Gastroesophageal sphincter (tissue), 4 donors: ENCODE measurements around the gene CHST8. TPM values are rescaled to one million over a fixed set of nuclear protein-coding genes. Genes with fewer than 3 reads are reported as not detected.

Experiments used
- ATAC-seq: fragments of 150-250 bp; one replicate; pipeline ENCODE4 v1.9.1; 2016; ENCODE audit warnings: mild to moderate bottlenecking, moderate library complexity
- H3K27ac ChIP-seq, 4 donors: fragments of 200-600 bp; sonication (generic) in 3 of 4; 1 replicate in 3 of 4; 2 replicates in 1 of 4; pipeline ENCODE4 v1.5.1; 2016 to 2019
- H3K27me3 ChIP-seq: fragments of 200-600 bp; sonication (generic); one replicate; pipeline ENCODE4 v1.5.1; 2019
- H3K36me3 ChIP-seq, 2 donors: fragments of 200-600 bp; sonication (generic); one replicate each; pipeline ENCODE4 v1.5.1; 2019; ENCODE audit warnings: control low read depth in 1 of 2
- H3K4me1 ChIP-seq, 3 donors: fragments of 200-600 bp; sonication (generic); 1 replicate in 2 of 3; 2 replicates in 1 of 3; pipeline ENCODE4 v1.5.1; 2016 to 2019; ENCODE audit warnings: control low read depth in 2 of 3
- H3K4me3 ChIP-seq, 2 donors: fragments of 200-600 bp; sonication (generic); one replicate each; pipeline ENCODE4 v1.5.1; 2019; ENCODE audit warnings: mild to moderate bottlenecking in 1 of 2, moderate library complexity in 1 of 2
- H3K9me3 ChIP-seq, 3 donors: fragments of 200-600 bp; sonication (generic); one replicate each; pipeline ENCODE4 v1.5.1; 2017 to 2019; ENCODE audit warnings: control low read depth in 2 of 3
- CTCF ChIP-seq, 4 experiments: fragments of 200-600 bp in 2 of 4; fragments of 450-650 bp in 2 of 4; sonication (generic) in 1 of 4; IDR thresholded peaks; one replicate each; pipeline ENCODE4 v1.5.1; 2017 to 2019; ENCODE audit warnings: antibody characterized with exemption in 4 of 4, mild to moderate bottlenecking in 2 of 4, moderate library complexity in 2 of 4
- EP300 ChIP-seq: sonication (generic); formaldehyde crosslinking; IDR thresholded peaks from one replicate; pipeline ENCODE4 v1.6.1; 2017; ENCODE audit warnings: antibody characterized with exemption, mild to moderate bottlenecking
- POLR2A ChIP-seq, 2 donors: fragments of 450-650 bp; IDR thresholded peaks; one replicate each; pipeline ENCODE4 v1.6.1; 2017; ENCODE audit warnings: antibody characterized with exemption in 2 of 2, mild to moderate bottlenecking in 2 of 2, moderate library complexity in 1 of 2
- POLR2AphosphoS5 ChIP-seq: sonication (generic); formaldehyde crosslinking; IDR thresholded peaks from one replicate; pipeline ENCODE4 v1.6.1; 2017; ENCODE audit warnings: antibody characterized with exemption
- WGBS, 2 donors: methylation state at CpG; one replicate each; pipeline ENCODE4 v1.1.5; 2018; ENCODE audit warnings: low coverage in 1 of 2; 5-methylcytosine and 5-hydroxymethylcytosine counted together
- total RNA-seq, 4 donors: library from RNA; depleted of rRNA; stranded (reverse); fragments of >200 nt; gene quantifications; one replicate each; pipeline ENCODE4 v1.1.0, GENCODE V29; 2016

Gene CHST8
- total RNA-seq, 4 donors from 2014 or later, result 0.16 to 0.66 (median 0.54) TPM; not detected in 1

- Histone ChIP-seq H3K27me3 (peaks cover 87% of the 10 kb centered on the region), H3K4me3 (no peak overlapping the region), H3K27ac (no peak overlapping the region), H3K4me1 (no peaks in the 10 kb centered on the region), H3K9me3 (no peaks in the 10 kb centered on the region), H3K36me3 (no peaks in the 10 kb centered on the region)
- no peak for ATAC-seq
- TF ChIP-seq EP300, result no peak
- TF ChIP-seq POLR2AphosphoS5, result no peak
- TF ChIP-seq CTCF (IDR thresholded peaks at IDR 0.05), result no peak
- no peak for TF ChIP-seq POLR2A (IDR thresholded peaks at IDR 0.05)
- whole genome bisulfite sequencing, 2 donors, result 60 to 70% methylated on average over 3 of the region's 13 CpGs
Measured at GRCh38 chr19:33628921-33629825, 7.4 kb downstream of the CHST8 start.

DNA sequence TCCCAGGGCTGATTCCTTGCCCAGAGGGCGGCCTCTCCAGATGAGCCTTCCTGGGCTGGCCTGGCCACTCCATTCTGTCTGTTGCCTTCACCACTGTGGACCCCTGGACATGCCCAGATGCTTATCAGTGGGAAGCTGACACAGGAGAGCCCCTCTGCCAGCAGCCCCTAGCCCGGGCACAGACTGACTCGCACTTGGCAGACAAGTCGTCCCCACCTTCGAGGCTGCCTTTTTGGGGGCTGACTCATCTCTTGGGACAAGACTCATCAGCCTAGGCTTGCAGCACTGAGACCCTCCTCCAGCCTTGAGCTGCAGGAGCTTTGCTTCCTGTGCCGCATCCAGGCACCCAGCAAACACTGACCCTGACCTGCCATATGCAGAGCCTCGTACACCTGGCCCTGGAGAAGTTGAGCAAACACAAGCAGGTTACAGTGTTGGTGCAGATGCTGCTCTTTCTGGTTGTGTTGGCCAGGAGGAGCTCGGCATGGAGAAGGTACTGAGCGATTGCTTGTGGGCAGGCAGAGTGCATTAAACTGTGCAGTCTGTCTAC, 8.1 kb downstream of the CHST8 start:
- Histone ChIP-seq H3K9me3 (no peaks in the 10 kb centered on the region), H3K27me3 (peaks cover 87% of the 10 kb centered on the region), H3K27ac (no peak overlapping the region), H3K36me3 (no peaks in the 10 kb centered on the region), H3K4me3 (no peak overlapping the region), H3K4me1 (no peaks in the 10 kb centered on the region)
- 92% methylated on average over 4 of the region's 9 CpGs; no CpG with 5 or more reads in 1 of the 2 donors for WGBS, 2 donors
- no peak for TF ChIP-seq POLR2A (IDR thresholded peaks at IDR 0.05)
- no peak for TF ChIP-seq POLR2AphosphoS5
- TF ChIP-seq CTCF (IDR thresholded peaks at IDR 0.05), result no peak
- no peak for TF ChIP-seq EP300
- ATAC-seq, result no peak

DNA sequence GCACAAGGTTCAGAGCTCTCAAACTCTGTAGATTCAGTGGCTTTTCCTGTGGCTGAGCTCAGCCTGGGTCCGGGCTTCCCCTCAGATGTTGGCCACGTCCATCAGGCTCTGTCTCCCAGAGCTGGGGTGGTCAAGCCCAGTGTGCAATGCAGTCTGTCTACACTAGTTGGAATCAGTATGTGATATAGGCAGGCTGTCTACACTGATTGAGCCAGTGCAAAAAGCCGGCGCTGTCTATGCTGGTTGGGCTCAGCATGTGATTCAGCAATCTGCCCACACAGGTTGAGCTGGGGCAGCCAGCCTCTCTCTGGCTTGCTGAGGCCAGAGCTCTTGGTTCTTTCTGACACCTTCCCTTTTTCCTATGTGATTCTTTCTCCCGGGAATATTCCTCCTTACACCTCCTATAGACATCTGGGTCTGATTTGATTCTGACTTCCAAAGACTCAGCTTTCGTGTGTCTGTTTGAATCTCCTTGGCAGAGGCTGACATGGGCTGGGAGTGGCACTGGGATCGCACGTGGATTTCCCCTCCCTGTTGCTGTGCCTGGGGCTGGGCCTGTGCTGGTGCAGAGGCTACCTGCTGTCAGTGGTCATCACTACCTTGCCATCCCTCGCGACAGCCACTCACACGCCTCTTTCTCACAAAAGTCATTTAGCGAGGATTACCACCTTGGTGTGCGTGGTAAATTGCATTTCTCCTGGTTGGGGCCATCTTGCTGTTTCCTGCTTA, 9.3 kb downstream of the CHST8 start:
- TF ChIP-seq POLR2A (IDR thresholded peaks at IDR 0.05) (no peak), POLR2AphosphoS5 (no peak), EP300 (no peak), CTCF (IDR thresholded peaks at IDR 0.05) (no peak)
- no peaks in the 10 kb centered on the region for H3K4me1 ChIP-seq
- 48 to 75% methylated on average over 2 to 7 of the region's 13 CpGs for WGBS, 2 donors
- no peak for ATAC-seq
- no peaks in the 10 kb centered on the region for H3K9me3 ChIP-seq
- no peaks in the 10 kb centered on the region for H3K36me3 ChIP-seq
- no peak overlapping the region for H3K4me3 ChIP-seq
- peaks cover 85% of the 10 kb centered on the region for H3K27me3 ChIP-seq
- no peak overlapping the region for H3K27ac ChIP-seq

- ATAC-seq, result no peak
- TF ChIP-seq POLR2AphosphoS5 (no peak), EP300 (no peak), POLR2A (IDR thresholded peaks at IDR 0.05) (no peak), CTCF (IDR thresholded peaks at IDR 0.05) (no peak)
- H3K36me3 ChIP-seq, result no peaks in the 10 kb centered on the region
- H3K4me1 ChIP-seq, result no peaks in the 10 kb centered on the region
- peaks cover 85% of the 10 kb centered on the region for H3K27me3 ChIP-seq
- no peak overlapping the region for H3K4me3 ChIP-seq
- H3K9me3 ChIP-seq, result no peaks in the 10 kb centered on the region
- no peak overlapping the region for H3K27ac ChIP-seq
- 61 to 67% methylated on average over 3 to 6 of the region's 6 CpGs for WGBS, 2 donors
Measured at GRCh38 chr19:33631609-33631973, 9.8 kb downstream of the CHST8 start.
